Adipocyte (in vitro differentiated cells): Measurements from ENCODE around the gene SPINT2.
A peak's percentile ranks its signal among the peaks of the same experiment; 100 is the strongest.

ENCODE experiments used
- DNase-seq: peaks from one replicate; pipeline ENCODE4 v3.0.0-alpha.2; 2015; ENCODE audit warnings: low read depth
- H3K27me3 ChIP-seq: replicated peaks from 2 replicates; pipeline ENCODE4 v1.7.0; 2013; ENCODE audit warnings: mild to moderate bottlenecking, low read length, moderate library complexity; ENCODE audit not compliant: control insufficient read depth, insufficient read depth
- H3K36me3 ChIP-seq: 2 replicates; pipeline ENCODE4 v1.7.0; 2013; ENCODE audit warnings: low read length, mild to moderate bottlenecking, moderate library complexity; ENCODE audit not compliant: control insufficient read depth, insufficient read depth, severe bottlenecking
- H3K4me1 ChIP-seq: 2 replicates; pipeline ENCODE4 v1.7.0; 2013; ENCODE audit warnings: mild to moderate bottlenecking, low read length, moderate library complexity; ENCODE audit not compliant: control insufficient read depth, insufficient read depth
- H3K4me3 ChIP-seq: 2 replicates; pipeline ENCODE4 v1.7.0; 2013; ENCODE audit warnings: mild to moderate bottlenecking, low read length, moderate library complexity
- H3K9ac ChIP-seq: 2 replicates; pipeline ENCODE4 v1.7.0; 2013; ENCODE audit warnings: mild to moderate bottlenecking, low read length, moderate library complexity
- H3K9me3 ChIP-seq: 2 replicates; pipeline ENCODE4 v1.7.0; 2013; ENCODE audit warnings: mild to moderate bottlenecking, low read length, moderate library complexity; ENCODE audit not compliant: control insufficient read depth

Gene SPINT2

GRCh38 chr19:38304866-38305429, 40.6 kb downstream of the SPINT2 start:
- H3K36me3 ChIP-seq: peaks cover 20% of the 10 kb centered on the region
- DNase-seq: no peak

GRCh38 chr19:38306236-38306635, 41.9 kb downstream of the SPINT2 start:
- DNase-seq: no peak
- no peaks in the 10 kb centered on the region for H3K9me3 ChIP-seq
- H3K4me1 ChIP-seq: no peaks in the 10 kb centered on the region
- peaks cover 20% of the 10 kb centered on the region for H3K36me3 ChIP-seq
- H3K9ac ChIP-seq: no peak overlapping the region
- H3K27me3 ChIP-seq: no peaks in the 10 kb centered on the region
- H3K4me3 ChIP-seq: no peak overlapping the region

More at GRCh38 chr19:38304866-38305429, 40.6 kb downstream of the SPINT2 start:
- peaks cover 5% of the 10 kb centered on the region for H3K4me1 ChIP-seq
- H3K9ac ChIP-seq: no peak overlapping the region
- H3K4me3 ChIP-seq: no peak overlapping the region
- H3K27me3 ChIP-seq: no peaks in the 10 kb centered on the region
- no peaks in the 10 kb centered on the region for H3K9me3 ChIP-seq

GRCh38 chr19:38307076-38307475, 42.7 kb downstream of the SPINT2 start:
- Histone ChIP-seq H3K4me3 (no peak overlapping the region), H3K9ac (no peak overlapping the region), H3K36me3 (peaks cover 20% of the 10 kb centered on the region), H3K9me3 (no peaks in the 10 kb centered on the region), H3K27me3 (no peaks in the 10 kb centered on the region), H3K4me1 (no peaks in the 10 kb centered on the region)
- no peak for DNase-seq

- Histone ChIP-seq H3K27me3 (no peaks in the 10 kb centered on the region), H3K9me3 (no peaks in the 10 kb centered on the region), H3K36me3 (peaks cover 20% of the 10 kb centered on the region), H3K9ac (no peak overlapping the region), H3K4me1 (no peaks in the 10 kb centered on the region), H3K4me3 (no peak overlapping the region)
- DNase-seq: no peak
These were observed 43.2 kb downstream of the SPINT2 start for GRCh38 chr19:38307597-38307996.

GRCh38 chr19:38308006-38308766, 43.8 kb downstream of the SPINT2 start:
- Histone ChIP-seq H3K27me3 (no peaks in the 10 kb centered on the region), H3K9ac (no peak overlapping the region), H3K4me3 (no peak overlapping the region), H3K36me3 (peaks cover 20% of the 10 kb centered on the region), H3K4me1 (no peaks in the 10 kb centered on the region), H3K9me3 (no peaks in the 10 kb centered on the region)
- no peak for DNase-seq

GRCh38 chr19:38308926-38309614, 44.7 kb downstream of the SPINT2 start:
- Histone ChIP-seq H3K9ac (no peak overlapping the region), H3K4me3 (no peak overlapping the region), H3K4me1 (no peaks in the 10 kb centered on the region), H3K9me3 (no peaks in the 10 kb centered on the region), H3K36me3 (peaks cover 20% of the 10 kb centered on the region), H3K27me3 (no peaks in the 10 kb centered on the region)
- DNase-seq: no peak

- peaks cover 16% of the 10 kb centered on the region for H3K36me3 ChIP-seq
- no peak for DNase-seq
- H3K9ac ChIP-seq: no peak overlapping the region
- no peak overlapping the region for H3K4me3 ChIP-seq
- H3K27me3 ChIP-seq: no peaks in the 10 kb centered on the region
- H3K9me3 ChIP-seq: no peaks in the 10 kb centered on the region
- no peaks in the 10 kb centered on the region for H3K4me1 ChIP-seq
These were observed 45.4 kb downstream of the SPINT2 start for GRCh38 chr19:38309615-38310278.

- no peak for DNase-seq
These were observed 45.9 kb downstream of the SPINT2 start for GRCh38 chr19:38310279-38310670.

GRCh38 chr19:38310986-38311385, 46.6 kb downstream of the SPINT2 start:
- Histone ChIP-seq H3K4me3 (no peak overlapping the region), H3K4me1 (peaks cover 4% of the 10 kb centered on the region), H3K27me3 (no peaks in the 10 kb centered on the region), H3K36me3 (peaks cover 15% of the 10 kb centered on the region), H3K9me3 (no peaks in the 10 kb centered on the region), H3K9ac (no peak overlapping the region)
- no peak for DNase-seq

More at GRCh38 chr19:38310279-38310670, 45.9 kb downstream of the SPINT2 start:
- H3K9ac ChIP-seq: no peak overlapping the region
- no peaks in the 10 kb centered on the region for H3K9me3 ChIP-seq
- peaks cover 15% of the 10 kb centered on the region for H3K36me3 ChIP-seq
- H3K27me3 ChIP-seq: no peaks in the 10 kb centered on the region
- no peak overlapping the region for H3K4me3 ChIP-seq
- H3K4me1 ChIP-seq: peaks cover 2% of the 10 kb centered on the region

GRCh38 chr19:38315657-38316476, 51.5 kb downstream of the SPINT2 start, which contains the start of gene YIF1B:
Gene YIF1B, minus strand, starts transcription at chr19:38315947. Its CDS starts 30 bp downstream, at chr19:38315917.
- peak; percentile 98 for DNase-seq
- H3K9ac ChIP-seq: peak within 1 kb of the TSS; percentile 92
- H3K36me3 ChIP-seq: no peaks in the 10 kb centered on the region
- no peaks in the 10 kb centered on the region for H3K27me3 ChIP-seq
- peaks cover 9% of the 10 kb centered on the region for H3K4me1 ChIP-seq
- peak within 1 kb of the TSS; percentile 94 for H3K4me3 ChIP-seq
- no peaks in the 10 kb centered on the region for H3K9me3 ChIP-seq
